ENCODE results near the gene SLC25A26. TPM values are rescaled to one million over a fixed set of nuclear protein-coding genes. Genes with fewer than 3 reads are reported as not detected.

The SLC25A26 gene
- total RNA-seq, 4 donors from 2014 or later: 8.5 to 26.3 (median 16.7) TPM

GRCh38 chr3:66228707-66229106, 7.9 kb downstream of the SLC25A26 start:
- no peaks in the 10 kb centered on the region for H3K27me3 ChIP-seq
- no peaks in the 10 kb centered on the region for H3K4me1 ChIP-seq
- no peak for TF ChIP-seq POLR2A (IDR thresholded peaks at IDR 0.05)
- no peak for TF ChIP-seq CTCF (IDR thresholded peaks at IDR 0.05)
- peaks cover 0 to 22% (median 0%) of the 10 kb centered on the region in 3 donors for H3K36me3 ChIP-seq
- no peak overlapping the region for H3K4me3 ChIP-seq
- intact Hi-C loops (cut with DNase I): no loop called here
- DNase-seq: no peak
- H3K27ac ChIP-seq: no peak overlapping the region
- WGBS, 2 donors: 88 to 91% methylated on average over 1 of the region's 1 CpG
- H3K9me3 ChIP-seq: no peaks in the 10 kb centered on the region

- H3K9me3 ChIP-seq: no peaks in the 10 kb centered on the region
- no peak overlapping the region for H3K27ac ChIP-seq
- no peak for DNase-seq
- H3K4me3 ChIP-seq: no peak overlapping the region
- H3K36me3 ChIP-seq: peaks cover 0 to 12% (median 0%) of the 10 kb centered on the region in 3 donors
- 57 to 65% methylated on average over 4 of the region's 4 CpGs for WGBS, 2 donors
- intact Hi-C loops (cut with DNase I): no loop called here
- no peaks in the 10 kb centered on the region for H3K27me3 ChIP-seq
- no peaks in the 10 kb centered on the region for H3K4me1 ChIP-seq
- TF ChIP-seq CTCF (IDR thresholded peaks at IDR 0.05): no peak
- no peak for TF ChIP-seq POLR2A (IDR thresholded peaks at IDR 0.05)
Measured at GRCh38 chr3:66229931-66230330, 9.1 kb downstream of the SLC25A26 start.

- Histone ChIP-seq H3K4me3 (no peak overlapping the region), H3K4me1 (no peaks in the 10 kb centered on the region), H3K36me3 (peaks cover 0 to 6% (median under 1%) of the 10 kb centered on the region in 3 donors), H3K27ac (no peak overlapping the region), H3K27me3 (no peaks in the 10 kb centered on the region), H3K9me3 (no peaks in the 10 kb centered on the region)
- no peak for TF ChIP-seq CTCF (IDR thresholded peaks at IDR 0.05)
- TF ChIP-seq POLR2A (IDR thresholded peaks at IDR 0.05): no peak
- intact Hi-C loops (cut with DNase I): no loop called here
- DNase-seq: no peak
- WGBS, 2 donors: 83 to 84% methylated on average over 4 of the region's 4 CpGs
Measured at GRCh38 chr3:66233033-66233432, 12.2 kb downstream of the SLC25A26 start.

- Histone ChIP-seq H3K36me3 (peaks cover 0 to 30% (median 4%) of the 10 kb centered on the region in 3 donors), H3K27me3 (no peaks in the 10 kb centered on the region), H3K4me3 (no peak overlapping the region), H3K4me1 (no peaks in the 10 kb centered on the region), H3K27ac (no peak overlapping the region), H3K9me3 (peaks cover 0 to 13% (median 10%) of the 10 kb centered on the region in 3 donors)
- intact Hi-C loops (cut with DNase I): no loop called here
- DNase-seq: no peak
- WGBS, 2 donors: 90 to 91% methylated on average over 5 of the region's 5 CpGs
- TF ChIP-seq CTCF (IDR thresholded peaks at IDR 0.05) (no peak), POLR2A (IDR thresholded peaks at IDR 0.05) (no peak)
Measured at GRCh38 chr3:66236281-66236680, 15.5 kb downstream of the SLC25A26 start.

- intact Hi-C loops (cut with DNase I): no loop called here
- Histone ChIP-seq H3K4me1 (no peaks in the 10 kb centered on the region), H3K4me3 (no peak overlapping the region), H3K27ac (no peak overlapping the region), H3K36me3 (peaks cover 0 to 30% (median 4%) of the 10 kb centered on the region in 3 donors), H3K27me3 (no peaks in the 10 kb centered on the region), H3K9me3 (peaks cover 0 to 13% (median 10%) of the 10 kb centered on the region in 3 donors)
- no peak for DNase-seq
- TF ChIP-seq POLR2A (IDR thresholded peaks at IDR 0.05) (no peak), CTCF (IDR thresholded peaks at IDR 0.05) (no peak)
- 87 to 90% methylated on average over 3 of the region's 3 CpGs for WGBS, 2 donors
Measured at GRCh38 chr3:66237552-66237951, 16.8 kb downstream of the SLC25A26 start.
